ENCODE results near the gene RAB10. TPM values are rescaled to one million over a fixed set of nuclear protein-coding genes. Genes with fewer than 3 reads are reported as not detected.
"Not testable (repeated sequence)": the region's sequence is repeated elsewhere in the genome, so short reads cannot be mapped to it uniquely, and the experiment has no call there.

Gene RAB10
- total RNA-seq, 1 donor from 2014 or later: 112 TPM

DNA sequence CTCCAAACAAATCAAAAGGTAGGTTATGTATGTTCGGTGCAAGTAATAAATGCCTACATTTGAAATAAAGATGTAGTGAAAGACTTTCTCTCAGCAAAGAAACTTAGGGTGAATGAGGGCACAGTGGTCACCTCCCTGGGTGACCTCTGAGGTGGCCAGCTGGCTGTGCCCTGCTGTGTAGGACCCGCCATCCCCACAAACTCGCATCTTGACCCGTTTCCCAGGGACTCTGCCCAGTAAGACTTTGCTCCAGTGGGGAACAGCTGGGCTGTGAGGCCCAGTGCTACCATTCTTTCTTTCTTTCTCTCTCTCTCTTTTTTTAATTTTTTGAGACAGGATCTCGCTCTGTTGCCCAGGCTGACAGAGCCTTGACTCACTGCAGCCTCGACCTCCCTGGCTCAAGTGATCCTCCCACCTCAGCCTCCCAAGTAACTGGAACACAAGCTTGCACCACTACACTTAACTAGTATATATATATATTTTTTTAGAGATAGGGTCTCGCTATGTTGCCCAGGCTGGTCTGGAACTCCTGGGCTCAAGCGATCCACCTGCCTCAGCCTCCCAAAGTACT is 130.8 kb downstream of the RAB10 start:
- H3K27ac Mint-ChIP-seq (ENCODE audit: unreplicated experiment): no peak overlapping the region
- DNase-seq (ENCODE audit: low read depth, low spot score): no peak
- H3K27me3 Mint-ChIP-seq (ENCODE audit: low read depth): no peaks in the 10 kb centered on the region
- H3K9me3 Mint-ChIP-seq: no peaks in the 10 kb centered on the region
- no peaks in the 10 kb centered on the region for H3K4me1 Mint-ChIP-seq
- TF ChIP-seq, protein P1, sequence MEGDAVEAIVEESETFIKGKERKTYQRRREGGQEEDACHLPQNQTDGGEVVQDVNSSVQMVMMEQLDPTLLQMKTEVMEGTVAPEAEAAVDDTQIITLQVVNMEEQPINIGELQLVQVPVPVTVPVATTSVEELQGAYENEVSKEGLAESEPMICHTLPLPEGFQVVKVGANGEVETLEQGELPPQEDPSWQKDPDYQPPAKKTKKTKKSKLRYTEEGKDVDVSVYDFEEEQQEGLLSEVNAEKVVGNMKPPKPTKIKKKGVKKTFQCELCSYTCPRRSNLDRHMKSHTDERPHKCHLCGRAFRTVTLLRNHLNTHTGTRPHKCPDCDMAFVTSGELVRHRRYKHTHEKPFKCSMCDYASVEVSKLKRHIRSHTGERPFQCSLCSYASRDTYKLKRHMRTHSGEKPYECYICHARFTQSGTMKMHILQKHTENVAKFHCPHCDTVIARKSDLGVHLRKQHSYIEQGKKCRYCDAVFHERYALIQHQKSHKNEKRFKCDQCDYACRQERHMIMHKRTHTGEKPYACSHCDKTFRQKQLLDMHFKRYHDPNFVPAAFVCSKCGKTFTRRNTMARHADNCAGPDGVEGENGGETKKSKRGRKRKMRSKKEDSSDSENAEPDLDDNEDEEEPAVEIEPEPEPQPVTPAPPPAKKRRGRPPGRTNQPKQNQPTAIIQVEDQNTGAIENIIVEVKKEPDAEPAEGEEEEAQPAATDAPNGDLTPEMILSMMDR (conservative IDR thresholded peaks at IDR 0.05): no peak
- no peaks in the 10 kb centered on the region for H3K36me3 Mint-ChIP-seq (ENCODE audit: low read depth)
- H3K4me3 Mint-ChIP-seq: no peak overlapping the region

GRCh38 chr2:26165403-26165802 is 131.5 kb downstream of the RAB10 start:
- H3K4me3 Mint-ChIP-seq: no peak overlapping the region
- no peak overlapping the region for H3K27ac Mint-ChIP-seq (ENCODE audit: unreplicated experiment)
- no peaks in the 10 kb centered on the region for H3K27me3 Mint-ChIP-seq (ENCODE audit: low read depth)
- H3K9me3 Mint-ChIP-seq: no peaks in the 10 kb centered on the region
- TF ChIP-seq, protein P1 (conservative IDR thresholded peaks at IDR 0.05): no peak
- no peak for DNase-seq (ENCODE audit: low read depth, low spot score)
- no peaks in the 10 kb centered on the region for H3K4me1 Mint-ChIP-seq
- no peaks in the 10 kb centered on the region for H3K36me3 Mint-ChIP-seq (ENCODE audit: low read depth)

GRCh38 chr2:26166541-26166940 is 132.7 kb downstream of the RAB10 start:
- not testable (repeated sequence) for H3K4me3 Mint-ChIP-seq; H3K27me3 Mint-ChIP-seq (ENCODE audit: low read depth); H3K4me1 Mint-ChIP-seq; H3K27ac Mint-ChIP-seq (ENCODE audit: unreplicated experiment); H3K9me3 Mint-ChIP-seq; DNase-seq (ENCODE audit: low read depth, low spot score); H3K36me3 Mint-ChIP-seq (ENCODE audit: low read depth)

GRCh38 chr2:26168785-26169184 is 134.9 kb downstream of the RAB10 start:
- H3K4me1 Mint-ChIP-seq: peaks cover 4% of the 10 kb centered on the region

GRCh38 chr2:26169226-26169625 is 135.3 kb downstream of the RAB10 start:
- DNase-seq (ENCODE audit: low read depth, low spot score): no peak
- Mint-ChIP-seq H3K36me3 (ENCODE audit: low read depth) (no peaks in the 10 kb centered on the region), H3K4me3 (no peak overlapping the region), H3K9me3 (no peaks in the 10 kb centered on the region), H3K4me1 (peaks cover 6% of the 10 kb centered on the region), H3K27ac (ENCODE audit: unreplicated experiment) (no peak overlapping the region), H3K27me3 (ENCODE audit: low read depth) (peaks cover 19% of the 10 kb centered on the region)
- TF ChIP-seq, protein P1 (conservative IDR thresholded peaks at IDR 0.05): no peak

More at GRCh38 chr2:26168785-26169184, 134.9 kb downstream of the RAB10 start:
- H3K27ac Mint-ChIP-seq (ENCODE audit: unreplicated experiment): no peak overlapping the region
- DNase-seq (ENCODE audit: low read depth, low spot score): no peak
- TF ChIP-seq, protein P1 (conservative IDR thresholded peaks at IDR 0.05): no peak
- no peak overlapping the region for H3K4me3 Mint-ChIP-seq
- peaks cover 18% of the 10 kb centered on the region for H3K27me3 Mint-ChIP-seq (ENCODE audit: low read depth)
- no peaks in the 10 kb centered on the region for H3K36me3 Mint-ChIP-seq (ENCODE audit: low read depth)
- no peaks in the 10 kb centered on the region for H3K9me3 Mint-ChIP-seq

GRCh38 chr2:26169681-26170414 is 136.0 kb downstream of the RAB10 start:
- H3K27ac Mint-ChIP-seq (ENCODE audit: unreplicated experiment): no peak overlapping the region
- H3K36me3 Mint-ChIP-seq (ENCODE audit: low read depth): no peaks in the 10 kb centered on the region
- TF ChIP-seq, protein P1 (conservative IDR thresholded peaks at IDR 0.05): no peak
- DNase-seq (ENCODE audit: low read depth, low spot score): no peak
- no peaks in the 10 kb centered on the region for H3K9me3 Mint-ChIP-seq
- peaks cover 25% of the 10 kb centered on the region for H3K27me3 Mint-ChIP-seq (ENCODE audit: low read depth)
- peaks cover 12% of the 10 kb centered on the region for H3K4me1 Mint-ChIP-seq
- peak overlapping the region; percentile 53 for H3K4me3 Mint-ChIP-seq
